ENCODE data around the gene QRICH2. TPM values are rescaled to one million over a fixed set of nuclear protein-coding genes. Genes with fewer than 3 reads are reported as not detected.

The QRICH2 gene
- total and polyA plus RNA-seq, 10 of the 15 experiments (the other 5 are each of a cell fraction or from before 2014, with no cell fraction given) = 0.04 to 0.72 (median 0.25) TPM

DNA sequence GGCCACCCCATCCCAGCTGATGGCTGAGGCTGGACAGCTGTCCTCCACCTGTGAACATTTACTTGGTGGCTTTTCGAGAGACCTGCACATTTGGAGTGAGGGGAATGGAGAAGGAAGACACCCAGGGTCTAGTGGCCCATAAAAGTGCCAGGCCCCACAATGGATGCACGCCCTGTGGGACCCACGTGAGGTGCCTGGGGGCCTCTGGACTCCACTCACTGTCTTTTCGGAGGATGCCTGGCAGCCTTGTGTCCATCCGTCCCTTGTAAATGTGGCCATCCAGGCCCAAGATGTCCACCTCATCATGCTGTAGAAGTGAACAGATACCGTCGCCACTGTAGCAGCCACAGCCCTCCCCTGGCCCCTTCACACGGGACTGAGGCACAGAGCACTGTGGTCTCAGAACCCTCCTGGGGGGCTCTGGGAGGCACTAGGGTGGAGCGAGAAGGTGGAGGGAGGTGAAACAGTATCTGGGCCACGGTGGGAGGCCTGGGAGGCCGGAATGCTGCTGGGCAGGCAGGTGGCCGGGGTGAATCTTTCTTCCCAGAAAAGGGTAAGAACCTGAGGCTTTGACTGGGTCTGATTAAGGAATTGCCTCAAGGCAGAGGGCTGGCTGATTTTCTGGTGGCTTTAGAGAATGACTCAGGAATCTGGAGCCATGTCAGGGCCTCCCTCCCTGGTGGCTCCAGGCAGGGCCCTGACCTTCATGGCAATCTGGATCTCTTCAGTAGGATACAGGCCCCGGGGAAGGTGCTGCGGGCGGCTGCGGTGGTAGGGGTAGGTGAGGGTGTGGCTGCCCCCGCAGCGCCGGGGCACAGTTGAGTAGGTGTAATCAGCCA lies 31.4 kb downstream of the QRICH2 start:
- peaks cover 20% of the 10 kb centered on the region for H3K4me1 ChIP-seq (ENCODE audit: control insufficient read depth, insufficient read depth, low read length)
- ChIA-PET SMC1A (ENCODE audit: uncharacterized antibody, unreplicated experiment) (interaction anchor here (9.4 kb wide), 1 partner anchor 152 kb away, joined by 63 read pairs; no protein-coding TSS in a partner anchor), POLR2A (interaction anchor here (8.4 kb wide), 1 partner anchor 14 kb away, joined by 82 read pairs; the partner anchor contains the start of gene UBALD2), RAD21 (ENCODE audit: unreplicated experiment) (interaction anchor here (1.1 to 7.4 kb wide), 3 partner anchors 10 to 153 kb away, joined by 3 to 75 read pairs (median 46); partner anchors contain the start of gene UBALD2), CTCF (interaction anchor here (2.8 to 10.6 kb wide), 3 partner anchors 93 to 156 kb away, joined by 12 to 316 read pairs (median 160); no protein-coding TSS in a partner anchor)
- no peaks in the 10 kb centered on the region for H3K9me3 ChIP-seq (replicated peaks; ENCODE audit: control insufficient read depth, insufficient read depth, low read length)
- H3K9ac ChIP-seq (ENCODE audit: control insufficient read depth, insufficient read depth, low read length) = no peak overlapping the region
- ATAC-seq (no peak), FAIRE-seq (no peak), DNase-seq (ENCODE audit: low read depth, low spot score) (no peak)
- 93% methylated on average over 19 of the region's 19 CpGs for WGBS (ENCODE audit: insufficient coverage, insufficient replicate concordance, low lambda C conversion rate, missing lambda C conversion rate)
- H3K36me3 ChIP-seq (ENCODE audit: control insufficient read depth in 2 of 2, insufficient read depth in 2 of 2, low read length in 1 of 2) = no peaks in the 10 kb centered on the region
- no peak overlapping the region for H2AFZ ChIP-seq (ENCODE audit: control insufficient read depth, low read depth, low read length)
- no peak overlapping the region for H3K27ac ChIP-seq (ENCODE audit: control insufficient read depth, insufficient read depth)
- H3K79me2 ChIP-seq (ENCODE audit: control insufficient read depth, insufficient read depth, low read length) = peaks cover 7% of the 10 kb centered on the region
- H3K27me3 ChIP-seq (replicated peaks in 1 of 2; ENCODE audit: control insufficient read depth in 2 of 2, insufficient read depth in 2 of 2, low read length in 1 of 2) = no peaks in the 10 kb centered on the region
- in situ Hi-C loops (cut with MboI) = no loop called here
- no TSS peak for BruUV-seq (replicated peaks)
- intact Hi-C loops (cut with micrococcal nuclease; ENCODE audit: unreplicated experiment) = no loop called here
- H3K4me2 ChIP-seq (ENCODE audit: control insufficient read depth, insufficient read depth) = no peak overlapping the region
- no peaks in the 10 kb centered on the region for H4K20me1 ChIP-seq (ENCODE audit: control insufficient read depth, insufficient read depth)
- no peak overlapping the region for H3K4me3 ChIP-seq
- no peak for TF ChIP-seq SUPT20H (IDR thresholded peaks at IDR 0.05; ENCODE audit: borderline replicate concordance, control insufficient read depth, low read depth, low read length)
- TF ChIP-seq, protein P1, sequence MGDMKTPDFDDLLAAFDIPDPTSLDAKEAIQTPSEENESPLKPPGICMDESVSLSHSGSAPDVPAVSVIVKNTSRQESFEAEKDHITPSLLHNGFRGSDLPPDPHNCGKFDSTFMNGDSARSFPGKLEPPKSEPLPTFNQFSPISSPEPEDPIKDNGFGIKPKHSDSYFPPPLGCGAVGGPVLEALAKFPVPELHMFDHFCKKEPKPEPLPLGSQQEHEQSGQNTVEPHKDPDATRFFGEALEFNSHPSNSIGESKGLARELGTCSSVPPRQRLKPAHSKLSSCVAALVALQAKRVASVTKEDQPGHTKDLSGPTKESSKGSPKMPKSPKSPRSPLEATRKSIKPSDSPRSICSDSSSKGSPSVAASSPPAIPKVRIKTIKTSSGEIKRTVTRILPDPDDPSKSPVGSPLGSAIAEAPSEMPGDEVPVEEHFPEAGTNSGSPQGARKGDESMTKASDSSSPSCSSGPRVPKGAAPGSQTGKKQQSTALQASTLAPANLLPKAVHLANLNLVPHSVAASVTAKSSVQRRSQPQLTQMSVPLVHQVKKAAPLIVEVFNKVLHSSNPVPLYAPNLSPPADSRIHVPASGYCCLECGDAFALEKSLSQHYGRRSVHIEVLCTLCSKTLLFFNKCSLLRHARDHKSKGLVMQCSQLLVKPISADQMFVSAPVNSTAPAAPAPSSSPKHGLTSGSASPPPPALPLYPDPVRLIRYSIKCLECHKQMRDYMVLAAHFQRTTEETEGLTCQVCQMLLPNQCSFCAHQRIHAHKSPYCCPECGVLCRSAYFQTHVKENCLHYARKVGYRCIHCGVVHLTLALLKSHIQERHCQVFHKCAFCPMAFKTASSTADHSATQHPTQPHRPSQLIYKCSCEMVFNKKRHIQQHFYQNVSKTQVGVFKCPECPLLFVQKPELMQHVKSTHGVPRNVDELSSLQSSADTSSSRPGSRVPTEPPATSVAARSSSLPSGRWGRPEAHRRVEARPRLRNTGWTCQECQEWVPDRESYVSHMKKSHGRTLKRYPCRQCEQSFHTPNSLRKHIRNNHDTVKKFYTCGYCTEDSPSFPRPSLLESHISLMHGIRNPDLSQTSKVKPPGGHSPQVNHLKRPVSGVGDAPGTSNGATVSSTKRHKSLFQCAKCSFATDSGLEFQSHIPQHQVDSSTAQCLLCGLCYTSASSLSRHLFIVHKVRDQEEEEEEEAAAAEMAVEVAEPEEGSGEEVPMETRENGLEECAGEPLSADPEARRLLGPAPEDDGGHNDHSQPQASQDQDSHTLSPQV (IDR thresholded peaks at IDR 0.05) = no peak
- no peak for TF ChIP-seq LARP7 (IDR thresholded peaks at IDR 0.05)
- no peak for TF ChIP-seq SMAD5 (IDR thresholded peaks at IDR 0.05; ENCODE audit: low read depth)
- TF ChIP-seq, protein P2, sequence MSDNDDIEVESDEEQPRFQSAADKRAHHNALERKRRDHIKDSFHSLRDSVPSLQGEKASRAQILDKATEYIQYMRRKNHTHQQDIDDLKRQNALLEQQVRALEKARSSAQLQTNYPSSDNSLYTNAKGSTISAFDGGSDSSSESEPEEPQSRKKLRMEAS (IDR thresholded peaks at IDR 0.05; ENCODE audit: low read depth, low read length) = no peak
- no peak for TF ChIP-seq IKZF1 (conservative IDR thresholded peaks at IDR 0.05)
- TF ChIP-seq, protein P3, sequence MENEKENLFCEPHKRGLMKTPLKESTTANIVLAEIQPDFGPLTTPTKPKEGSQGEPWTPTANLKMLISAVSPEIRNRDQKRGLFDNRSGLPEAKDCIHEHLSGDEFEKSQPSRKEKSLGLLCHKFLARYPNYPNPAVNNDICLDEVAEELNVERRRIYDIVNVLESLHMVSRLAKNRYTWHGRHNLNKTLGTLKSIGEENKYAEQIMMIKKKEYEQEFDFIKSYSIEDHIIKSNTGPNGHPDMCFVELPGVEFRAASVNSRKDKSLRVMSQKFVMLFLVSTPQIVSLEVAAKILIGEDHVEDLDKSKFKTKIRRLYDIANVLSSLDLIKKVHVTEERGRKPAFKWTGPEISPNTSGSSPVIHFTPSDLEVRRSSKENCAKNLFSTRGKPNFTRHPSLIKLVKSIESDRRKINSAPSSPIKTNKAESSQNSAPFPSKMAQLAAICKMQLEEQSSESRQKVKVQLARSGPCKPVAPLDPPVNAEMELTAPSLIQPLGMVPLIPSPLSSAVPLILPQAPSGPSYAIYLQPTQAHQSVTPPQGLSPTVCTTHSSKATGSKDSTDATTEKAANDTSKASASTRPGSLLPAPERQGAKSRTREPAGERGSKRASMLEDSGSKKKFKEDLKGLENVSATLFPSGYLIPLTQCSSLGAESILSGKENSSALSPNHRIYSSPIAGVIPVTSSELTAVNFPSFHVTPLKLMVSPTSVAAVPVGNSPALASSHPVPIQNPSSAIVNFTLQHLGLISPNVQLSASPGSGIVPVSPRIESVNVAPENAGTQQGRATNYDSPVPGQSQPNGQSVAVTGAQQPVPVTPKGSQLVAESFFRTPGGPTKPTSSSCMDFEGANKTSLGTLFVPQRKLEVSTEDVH (IDR thresholded peaks at IDR 0.05; ENCODE audit: low read depth, partially characterized antibody) = no peak
